Mesenchymal stem cell (in vitro differentiated cells and primary cell): ENCODE measurements around the gene AGAP3.

ENCODE experiments used
- DNase-seq: peaks from one replicate; pipeline ENCODE4 v3.0.0-alpha.2; 2013
- H2AFZ ChIP-seq: one replicate; pipeline ENCODE4 v1.6.1; 2013; ENCODE audit warnings: low read depth, mild to moderate bottlenecking, control low read depth, inconsistent platforms, low read length, moderate library complexity
- H2AK5ac ChIP-seq: 2 replicates; pipeline ENCODE4 v1.6.1; 2013; ENCODE audit warnings: low read length, moderate library complexity, mild to moderate bottlenecking, inconsistent platforms; ENCODE audit not compliant: severe bottlenecking
- H2BK120ac ChIP-seq: one replicate; pipeline ENCODE4 v1.6.1; 2013; ENCODE audit warnings: low read depth, mild to moderate bottlenecking, inconsistent platforms, low read length, moderate library complexity
- H2BK12ac ChIP-seq, 2 experiments: one replicate each; pipeline ENCODE4 v1.6.1; 2013; ENCODE audit warnings: inconsistent platforms in 2 of 2, low read length in 2 of 2, mild to moderate bottlenecking in 2 of 2, moderate library complexity in 2 of 2, control low read depth in 1 of 2
- H2BK15ac ChIP-seq: one replicate; pipeline ENCODE4 v1.6.1; 2013; ENCODE audit warnings: mild to moderate bottlenecking, low read depth, inconsistent platforms; ENCODE audit not compliant: poor library complexity, severe bottlenecking
- H2BK5ac ChIP-seq: 2 replicates; pipeline ENCODE4 v1.6.1; 2013; ENCODE audit warnings: low read depth, mild to moderate bottlenecking, low read length, control low read depth, inconsistent platforms; ENCODE audit not compliant: poor library complexity, severe bottlenecking
- H3K14ac ChIP-seq, 2 experiments: one replicate each; pipeline ENCODE4 v1.6.1; 2013; ENCODE audit warnings: inconsistent platforms in 2 of 2, low read length in 2 of 2, control low read depth in 1 of 2, mild to moderate bottlenecking in 1 of 2, moderate library complexity in 1 of 2
- H3K18ac ChIP-seq, 2 experiments: one replicate each; pipeline ENCODE4 v1.6.1; 2013; ENCODE audit warnings: inconsistent platforms in 2 of 2, low read length in 2 of 2, control low read depth in 1 of 2, low read depth in 1 of 2, mild to moderate bottlenecking in 1 of 2
- H3K23ac ChIP-seq, 2 experiments: one replicate each; pipeline ENCODE4 v1.6.1; 2013; ENCODE audit warnings: inconsistent platforms in 2 of 2, low read length in 2 of 2, mild to moderate bottlenecking in 2 of 2, moderate library complexity in 2 of 2, control low read depth in 1 of 2
- H3K27ac ChIP-seq: 2 replicates; pipeline ENCODE4 v1.5.1; 2013; ENCODE audit warnings: mild to moderate bottlenecking, moderate library complexity, low read length, control low read depth, inconsistent platforms; ENCODE audit not compliant: poor library complexity, severe bottlenecking
- H3K27me3 ChIP-seq, 2 experiments: 2 replicates each; pipeline versions ENCODE4 v1.6.1 to v1.7.0; 2013; ENCODE audit warnings: low read length in 2 of 2, mild to moderate bottlenecking in 2 of 2, moderate library complexity in 2 of 2, control low read depth in 1 of 2, inconsistent platforms in 1 of 2; ENCODE audit not compliant: control insufficient read depth in 1 of 2, insufficient read depth in 1 of 2
- H3K36me3 ChIP-seq, 2 experiments: 2 replicates each; pipeline versions ENCODE4 v1.6.1 to v1.7.0; 2013; ENCODE audit warnings: low read length in 2 of 2, control low read depth in 1 of 2, inconsistent platforms in 1 of 2, low read depth in 1 of 2, mild to moderate bottlenecking in 1 of 2; ENCODE audit not compliant: insufficient read depth in 2 of 2, control insufficient read depth in 1 of 2
- H3K4ac ChIP-seq, 2 experiments: one replicate each; pipeline ENCODE4 v1.6.1; 2013; ENCODE audit warnings: inconsistent platforms in 2 of 2, low read length in 2 of 2, mild to moderate bottlenecking in 2 of 2, moderate library complexity in 2 of 2, control low read depth in 1 of 2, low read depth in 1 of 2
- H3K4me1 ChIP-seq: 2 replicates; pipeline ENCODE4 v1.6.1; 2013; ENCODE audit warnings: low read depth, low read length, control low read depth; ENCODE audit not compliant: control insufficient read depth, insufficient read depth
- H3K4me2 ChIP-seq: 2 replicates; pipeline ENCODE4 v1.6.1; 2013; ENCODE audit warnings: low read length, mild to moderate bottlenecking, inconsistent platforms; ENCODE audit not compliant: poor library complexity, severe bottlenecking
- H3K4me3 ChIP-seq, 2 experiments: 2 replicates each; pipeline versions ENCODE4 v1.5.1 to v1.7.0; 2013; ENCODE audit warnings: low read length in 2 of 2, mild to moderate bottlenecking in 2 of 2, control low read depth in 1 of 2, low read depth in 1 of 2; ENCODE audit not compliant: insufficient read depth in 1 of 2
- H3K79me1 ChIP-seq: replicated peaks from 2 replicates; pipeline ENCODE4 v1.6.1; 2013; ENCODE audit warnings: mild to moderate bottlenecking, control low read depth, low read length, inconsistent platforms; ENCODE audit not compliant: poor library complexity, severe bottlenecking
- H3K9ac ChIP-seq: 2 replicates; pipeline ENCODE4 v1.7.0; 2013; ENCODE audit warnings: mild to moderate bottlenecking, low read length, moderate library complexity
- H3K9me3 ChIP-seq: 2 replicates; pipeline ENCODE4 v1.7.0; 2013; ENCODE audit warnings: mild to moderate bottlenecking, low read length; ENCODE audit not compliant: control insufficient read depth
- H4K8ac ChIP-seq: one replicate; pipeline ENCODE4 v1.6.1; 2013; ENCODE audit warnings: inconsistent platforms, mild to moderate bottlenecking, low read length, moderate library complexity
- H4K91ac ChIP-seq: one replicate; pipeline ENCODE4 v1.6.1; 2013; ENCODE audit warnings: mild to moderate bottlenecking, low read length, inconsistent platforms
- WGBS: methylation state at CpG from one replicate; pipeline ENCODE4 v1.1.7; 2013; ENCODE audit warnings: mixed read lengths; 5-methylcytosine and 5-hydroxymethylcytosine counted together

Gene AGAP3

DNA sequence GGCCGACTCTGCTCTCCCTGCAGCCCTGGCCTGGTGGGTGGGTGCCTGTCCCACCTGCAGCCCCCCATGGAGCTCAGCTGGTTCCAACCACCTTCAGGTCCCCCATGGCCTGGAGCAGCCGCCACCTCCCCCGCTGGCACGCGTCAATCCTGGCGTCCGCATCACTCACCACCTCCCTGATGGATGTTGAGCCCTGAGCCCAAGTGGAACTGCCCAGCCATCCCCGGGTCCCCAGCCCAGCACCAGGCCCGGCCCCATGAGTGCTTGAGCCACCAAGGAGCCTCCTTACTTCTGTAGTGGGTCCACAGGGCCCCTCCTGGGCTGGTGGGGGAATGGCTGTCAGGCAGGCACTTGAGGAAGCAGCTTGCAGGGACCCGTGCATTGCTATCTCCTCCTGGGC lies 14.6 kb downstream of the AGAP3 start:
- peaks cover 24% of the 10 kb centered on the region for H3K79me1 ChIP-seq
- no peak overlapping the region for H3K27ac ChIP-seq
- H3K23ac ChIP-seq, result no peak overlapping the region
- 96% methylated on average over 10 of the region's 10 CpGs for WGBS
- no peak overlapping the region for H4K8ac ChIP-seq
- no peak overlapping the region for H2AFZ ChIP-seq
- peak overlapping the region; percentile 26 for H3K9ac ChIP-seq
- H2BK15ac ChIP-seq, result no peak overlapping the region
- H2AK5ac ChIP-seq, result no peak overlapping the region
- no peak overlapping the region for H2BK120ac ChIP-seq
- H3K18ac ChIP-seq, result no peak overlapping the region
- no peak overlapping the region for H4K91ac ChIP-seq
- peaks cover 28% of the 10 kb centered on the region for H3K4me1 ChIP-seq
- no peak overlapping the region for H3K4me2 ChIP-seq
- H3K4ac ChIP-seq, result no peak overlapping the region
- H2BK12ac ChIP-seq, result peak overlapping the region in 1 of 2 experiments; percentile 15
- H3K27me3 ChIP-seq, result no peaks in the 10 kb centered on the region
- H3K36me3 ChIP-seq, result peaks cover 0 to 25% of the 10 kb centered on the region in 2 experiments
- H2BK5ac ChIP-seq, result no peak overlapping the region
- H3K4me3 ChIP-seq, result no peak overlapping the region
- no peaks in the 10 kb centered on the region for H3K9me3 ChIP-seq
- no peak overlapping the region for H3K14ac ChIP-seq
- DNase-seq, result no peak

DNA sequence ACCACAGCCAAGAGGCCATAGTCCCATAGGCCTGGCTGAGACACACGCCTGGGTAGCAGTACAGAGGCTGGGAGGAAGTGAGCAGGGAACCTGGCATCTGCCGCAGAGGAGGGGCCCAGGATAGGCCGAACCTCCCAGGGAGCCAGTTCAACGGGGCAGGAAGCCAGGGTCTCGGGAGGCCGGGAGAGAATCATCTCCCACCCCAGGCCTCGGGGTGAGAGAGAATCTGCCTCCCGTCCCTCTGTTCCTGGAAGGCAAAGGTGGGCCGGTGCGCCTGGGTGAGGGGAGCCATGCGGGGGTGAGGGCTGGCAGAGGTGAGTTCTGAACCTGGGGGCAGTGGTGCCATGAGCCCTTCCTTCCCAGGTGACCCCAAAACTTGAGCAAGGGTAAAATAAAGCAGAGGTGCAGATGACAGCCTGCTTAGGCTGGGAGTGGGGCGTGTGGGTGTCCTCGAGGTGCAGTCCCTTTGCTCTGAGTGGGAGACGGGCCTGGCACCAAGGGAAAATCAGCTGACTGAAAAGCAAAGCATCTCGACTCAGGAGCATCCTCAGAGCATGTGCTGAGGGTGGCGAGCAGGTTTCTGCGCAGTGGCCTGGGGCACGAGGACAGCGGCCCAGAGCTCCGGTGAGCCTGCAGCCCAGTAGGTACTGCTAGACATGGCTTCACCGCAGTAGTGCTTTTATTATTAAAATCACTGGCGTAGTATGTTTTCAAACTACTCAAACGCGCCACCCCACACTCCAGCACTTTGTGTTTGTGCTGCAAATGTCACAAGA lies 15.5 kb downstream of the AGAP3 start:
- H3K4me3 ChIP-seq, result no peak overlapping the region
- H3K4me1 ChIP-seq, result peaks cover 25% of the 10 kb centered on the region
- no peak overlapping the region for H4K91ac ChIP-seq
- WGBS, result 85% methylated on average over 24 of the region's 24 CpGs
- H2BK12ac ChIP-seq, result no peak overlapping the region
- no peak overlapping the region for H3K4ac ChIP-seq
- H2BK5ac ChIP-seq, result no peak overlapping the region
- no peak overlapping the region for H2BK120ac ChIP-seq
- no peak overlapping the region for H3K4me2 ChIP-seq
- H3K79me1 ChIP-seq, result peaks cover 29% of the 10 kb centered on the region
- H3K23ac ChIP-seq, result no peak overlapping the region
- H3K36me3 ChIP-seq, result peaks cover 3 to 29% of the 10 kb centered on the region in 2 experiments
- H3K27me3 ChIP-seq, result no peaks in the 10 kb centered on the region
- H2BK15ac ChIP-seq, result no peak overlapping the region
- no peak overlapping the region for H3K27ac ChIP-seq
- no peak overlapping the region for H2AK5ac ChIP-seq
- H3K14ac ChIP-seq, result no peak overlapping the region
- no peaks in the 10 kb centered on the region for H3K9me3 ChIP-seq
- no peak overlapping the region for H4K8ac ChIP-seq
- no peak for DNase-seq
- H2AFZ ChIP-seq, result no peak overlapping the region
- H3K9ac ChIP-seq, result peak overlapping the region; percentile 26
- H3K18ac ChIP-seq, result peak overlapping the region in 1 of 2 experiments; percentile 6

DNA sequence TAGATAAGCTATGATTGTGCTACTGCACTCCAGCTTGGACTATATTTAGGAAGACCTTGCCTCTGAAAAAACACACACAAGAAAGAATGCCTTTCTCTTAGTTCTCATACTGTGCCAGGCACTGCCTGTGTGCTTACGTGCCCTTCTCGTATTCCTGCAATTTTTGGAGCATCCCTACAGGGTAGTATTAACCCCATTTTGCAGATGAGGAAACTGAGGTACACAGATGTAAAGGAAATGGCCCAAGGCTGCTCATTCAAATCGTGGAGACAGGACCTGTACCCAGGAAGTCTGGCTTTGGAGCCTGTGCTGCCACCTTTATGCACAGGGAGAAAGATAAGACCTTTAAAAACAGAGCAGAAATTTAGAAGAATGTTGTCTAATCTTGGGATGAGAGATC lies 16.7 kb downstream of the AGAP3 start:
- H3K4me1 ChIP-seq, result peaks cover 26% of the 10 kb centered on the region
- DNase-seq, result no peak
- no peak overlapping the region for H4K91ac ChIP-seq
- no peaks in the 10 kb centered on the region for H3K9me3 ChIP-seq
- no peak overlapping the region for H2BK120ac ChIP-seq
- no peaks in the 10 kb centered on the region for H3K27me3 ChIP-seq
- no peak overlapping the region for H3K4ac ChIP-seq
- H3K79me1 ChIP-seq, result peaks cover 36% of the 10 kb centered on the region
- no peak overlapping the region for H3K9ac ChIP-seq
- H2BK5ac ChIP-seq, result no peak overlapping the region
- no peak overlapping the region for H4K8ac ChIP-seq
- H3K27ac ChIP-seq, result no peak overlapping the region
- H2AFZ ChIP-seq, result no peak overlapping the region
- 99% methylated on average over 3 of the region's 3 CpGs for WGBS
- H3K4me2 ChIP-seq, result no peak overlapping the region
- no peak overlapping the region for H2BK15ac ChIP-seq
- H3K18ac ChIP-seq, result no peak overlapping the region
- H3K14ac ChIP-seq, result no peak overlapping the region
- H3K36me3 ChIP-seq, result peaks cover 3 to 26% of the 10 kb centered on the region in 2 experiments
- no peak overlapping the region for H3K4me3 ChIP-seq
- no peak overlapping the region for H2BK12ac ChIP-seq
- H2AK5ac ChIP-seq, result no peak overlapping the region
- H3K23ac ChIP-seq, result no peak overlapping the region

DNA sequence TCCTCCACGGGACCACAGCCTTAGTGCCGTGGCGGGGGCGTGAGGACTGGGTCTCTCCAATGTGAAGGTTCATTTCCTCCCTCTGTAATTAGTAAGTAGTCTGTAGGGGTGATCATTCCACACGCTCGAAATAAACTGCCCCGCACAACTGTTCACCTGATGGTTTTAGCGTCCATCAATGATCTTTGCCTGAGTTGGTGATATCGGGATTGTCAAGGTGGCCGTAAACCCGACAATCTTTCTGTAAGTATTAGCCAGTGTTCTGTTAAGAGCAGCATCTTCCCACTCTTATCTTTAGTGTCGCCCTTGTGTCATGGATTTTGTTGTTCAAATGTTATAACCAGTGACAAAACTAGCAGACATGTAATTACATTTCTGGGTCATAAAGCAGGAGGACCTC lies 17.7 kb downstream of the AGAP3 start:
- H3K9ac ChIP-seq, result no peak overlapping the region
- H3K9me3 ChIP-seq, result no peaks in the 10 kb centered on the region
- H4K8ac ChIP-seq, result no peak overlapping the region
- 83% methylated on average over 11 of the region's 12 CpGs for WGBS
- no peak overlapping the region for H2BK12ac ChIP-seq
- no peak for DNase-seq
- no peaks in the 10 kb centered on the region for H3K27me3 ChIP-seq
- H3K4me3 ChIP-seq, result no peak overlapping the region
- no peak overlapping the region for H2AFZ ChIP-seq
- no peak overlapping the region for H3K14ac ChIP-seq
- no peak overlapping the region for H3K23ac ChIP-seq
- no peak overlapping the region for H2BK15ac ChIP-seq
- no peak overlapping the region for H2BK5ac ChIP-seq
- no peak overlapping the region for H3K27ac ChIP-seq
- no peak overlapping the region for H4K91ac ChIP-seq
- peaks cover 43% of the 10 kb centered on the region for H3K79me1 ChIP-seq
- no peak overlapping the region for H3K4me2 ChIP-seq
- no peak overlapping the region for H2BK120ac ChIP-seq
- no peak overlapping the region for H2AK5ac ChIP-seq
- no peak overlapping the region for H3K18ac ChIP-seq
- H3K4me1 ChIP-seq, result peaks cover 28% of the 10 kb centered on the region
- no peak overlapping the region for H3K4ac ChIP-seq
- H3K36me3 ChIP-seq, result peaks cover 3 to 28% of the 10 kb centered on the region in 2 experiments
